GM23338 (cell line): ENCODE data around the gene GGT7.

Experiments
- CREB1 ChIP-seq: fragments of 250-450 bp; sonication (Bioruptor Pico); IDR thresholded peaks from 2 replicates; pipeline ENCODE4 v1.5.0; 2020; ENCODE audit warnings: low read depth, mild to moderate bottlenecking, moderate library complexity
- CTCF ChIP-seq, 2 experiments: fragments of 200-600 bp in 1 of 2; sonication (generic) in 1 of 2; conservative IDR thresholded peaks; 2 replicates each; pipeline versions ENCODE4 v1.5.1 to v1.6.1; 2016 to 2017; ENCODE audit warnings: antibody characterized with exemption in 2 of 2, low read depth in 2 of 2, mild to moderate bottlenecking in 2 of 2, moderate library complexity in 1 of 2
- ETS1 ChIP-seq: IDR thresholded peaks from 2 replicates; pipeline ENCODE4 v1.6.1; 2016; ENCODE audit warnings: antibody characterized with exemption
- EZH2 ChIP-seq: fragments of 200-600 bp; sonication (generic); IDR thresholded peaks from one replicate; pipeline ENCODE4 v1.8.0; 2017; ENCODE audit warnings: antibody characterized with exemption, mild to moderate bottlenecking, low read depth; ENCODE audit not compliant: unreplicated experiment
- EZH2phosphoT487 ChIP-seq: fragments of 200-600 bp; sonication (generic); IDR thresholded peaks from one replicate; pipeline ENCODE4 v1.8.1; 2018; ENCODE audit warnings: antibody characterized with exemption; ENCODE audit not compliant: unreplicated experiment
- JUNB ChIP-seq: IDR thresholded peaks from one replicate; pipeline ENCODE4 v1.6.1; 2016; ENCODE audit warnings: antibody characterized with exemption; ENCODE audit not compliant: unreplicated experiment
- NANOG ChIP-seq: IDR thresholded peaks from 2 replicates; pipeline ENCODE4 v1.6.1; 2016; ENCODE audit warnings: antibody characterized with exemption, borderline replicate concordance
- POLR2AphosphoS5 ChIP-seq: IDR thresholded peaks from 2 replicates; pipeline ENCODE4 v1.6.1; 2016; ENCODE audit warnings: antibody characterized with exemption, low read depth
- REST ChIP-seq: IDR thresholded peaks from one replicate; pipeline ENCODE4 v1.6.1; 2018; ENCODE audit warnings: antibody characterized with exemption; ENCODE audit not compliant: unreplicated experiment
- STAT1 ChIP-seq: IDR thresholded peaks from one replicate; pipeline ENCODE4 v1.6.1; 2016; ENCODE audit warnings: antibody characterized with exemption; ENCODE audit not compliant: unreplicated experiment
- ZNF462 ChIP-seq: fragments of 250-450 bp; sonication (Bioruptor Pico); IDR thresholded peaks from 2 replicates; pipeline ENCODE4 v1.5.0; 2020; ENCODE audit warnings: mild to moderate bottlenecking, moderate library complexity

- no peak for TF ChIP-seq CTCF (conservative IDR thresholded peaks at IDR 0.05; ENCODE audit: low read depth in 2 of 2)
- no peak for TF ChIP-seq NANOG
- TF ChIP-seq POLR2AphosphoS5 = no peak
- TF ChIP-seq JUNB = no peak
- no peak for TF ChIP-seq EZH2
- peak; percentile 29; the same call in 1 of the 2 replicates for TF ChIP-seq ZNF462 (CRISPR knock-in tag)
- no peak for TF ChIP-seq ETS1
- no peak for TF ChIP-seq CREB1
- no peak for TF ChIP-seq EZH2phosphoT487
- no peak for TF ChIP-seq REST
- TF ChIP-seq STAT1 = no peak
Observed at GRCh38 chr20:34871966-34872621, 562 bp downstream of the GGT7 start.
